Activated naive CD4-positive, alpha-beta T cell (primary cell): ENCODE measurements around the gene TBX19.

ENCODE experiments used
- DNase-seq, 4 experiments: peaks; one replicate each; lab custom pipeline; 2025; lab: John Stamatoyannopoulos, UW

TBX19 gene

GRCh38 chr1:168280296-168280927 lies at the start of gene TBX19:
Gene TBX19, plus strand, starts transcription at chr1:168280877. Its CDS starts 214 bp downstream, at chr1:168281091.
- DNase-seq: no peak

DNA sequence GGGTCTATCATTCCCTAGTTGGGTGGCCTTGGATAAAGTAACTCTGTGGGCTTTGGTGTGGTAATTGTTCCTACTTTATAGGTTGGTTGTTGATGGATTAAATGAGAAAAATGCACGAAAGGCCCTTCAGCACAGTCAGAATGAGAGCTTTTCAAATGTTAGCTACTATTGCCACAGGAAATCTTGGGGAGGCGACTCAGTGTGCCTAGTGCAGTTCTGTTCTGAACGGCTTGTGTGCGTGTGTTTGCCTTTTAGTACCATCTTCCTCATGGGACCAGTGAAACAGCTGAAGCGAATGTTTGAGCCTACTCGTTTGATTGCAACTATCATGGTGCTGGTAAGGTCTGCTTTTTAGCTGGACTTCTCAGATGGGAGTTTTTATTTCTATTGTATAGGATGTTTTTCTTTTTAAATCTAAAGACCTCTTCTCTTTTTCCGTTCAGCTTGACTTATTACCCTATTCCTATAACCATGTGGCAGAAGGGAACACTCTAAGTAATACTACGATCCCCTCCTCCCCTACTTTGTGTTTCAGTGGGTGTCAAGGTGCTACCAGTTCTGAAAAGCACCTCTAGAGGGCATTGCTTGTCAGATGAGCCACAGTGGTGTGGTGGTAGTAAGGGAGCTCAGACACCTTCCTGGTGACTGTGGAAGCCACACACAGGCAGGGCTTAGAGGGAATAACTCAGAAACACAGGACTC lies 45.7 kb upstream of the TBX19 start:
- no peak for DNase-seq

- DNase-seq: no peak
These were observed 45.2 kb upstream of the TBX19 start for GRCh38 chr1:168235548-168235885.

GRCh38 chr1:168235937-168236336 lies 44.7 kb upstream of the TBX19 start:
- DNase-seq: no peak

- no peak for DNase-seq
These were observed 43.7 kb upstream of the TBX19 start for GRCh38 chr1:168236836-168237611.

DNA sequence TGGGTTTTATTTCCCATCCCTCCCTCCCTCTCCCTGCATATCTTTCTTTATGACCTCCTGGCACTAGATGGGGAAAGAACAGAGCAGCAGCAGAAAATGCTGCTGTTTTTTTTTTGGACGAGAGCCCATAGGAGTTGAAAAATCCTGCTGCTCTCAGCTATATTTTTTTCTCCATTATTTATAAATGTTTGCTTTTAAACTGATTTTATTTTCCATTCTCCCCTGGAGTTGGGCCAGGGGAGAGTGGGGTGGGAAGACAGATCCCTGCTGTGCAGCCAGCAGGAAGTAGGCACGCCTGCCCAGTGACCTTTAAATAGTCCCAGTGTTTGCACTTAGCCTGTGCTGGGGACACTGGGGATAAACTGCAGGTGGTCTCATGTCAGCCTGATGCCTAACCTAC lies 37.5 kb upstream of the TBX19 start:
- DNase-seq: no peak

DNA sequence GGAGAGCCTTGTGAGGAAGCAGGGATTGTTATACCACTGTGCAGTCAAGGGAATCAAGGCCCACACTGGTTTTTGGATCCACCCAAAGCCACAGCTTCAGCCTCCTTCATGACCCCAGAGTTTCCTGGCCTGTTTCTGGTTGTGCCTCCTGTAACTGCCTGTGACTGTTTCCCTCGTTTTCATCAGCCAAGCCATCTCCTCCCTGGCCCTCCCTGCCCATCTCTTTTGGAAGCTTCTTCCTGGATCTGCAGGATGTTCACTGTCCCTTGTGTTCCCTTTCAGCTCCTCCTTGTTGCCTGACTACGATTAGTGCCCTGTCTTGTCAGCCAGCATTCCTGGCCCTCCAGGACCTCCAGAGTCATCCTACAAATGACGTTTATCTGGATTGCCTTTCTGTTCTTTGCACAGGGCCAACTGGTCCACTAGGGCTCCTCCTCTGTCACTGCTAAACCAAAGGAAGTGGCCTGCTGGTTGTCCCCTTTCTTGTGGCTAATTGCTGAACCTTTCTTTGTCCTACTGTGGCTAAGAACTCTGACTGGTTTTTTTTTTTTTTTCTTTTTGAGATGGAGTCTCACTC lies 37.0 kb upstream of the TBX19 start:
- no peak for DNase-seq

- DNase-seq: no peak
These were observed 35.6 kb upstream of the TBX19 start for GRCh38 chr1:168245042-168245441.

DNA sequence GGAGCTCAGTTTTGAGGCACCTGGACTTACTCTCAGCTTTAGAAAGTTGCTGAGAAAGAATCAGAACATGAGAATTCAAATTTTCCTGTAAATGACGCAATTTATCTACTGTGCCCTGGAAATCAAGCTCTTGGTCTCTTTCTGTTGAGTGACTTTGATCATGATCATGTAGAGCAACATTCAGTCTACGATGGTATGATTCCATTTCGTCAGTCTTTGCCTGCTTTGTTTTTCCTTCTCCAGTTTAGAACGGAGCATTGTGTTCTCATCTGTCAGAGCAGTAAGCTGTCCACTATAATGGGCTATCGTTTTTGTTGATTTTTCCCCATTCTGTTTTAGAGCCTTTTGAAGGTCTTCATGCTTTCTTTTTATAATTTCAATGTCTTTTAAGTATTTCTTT lies 34.2 kb upstream of the TBX19 start:
- DNase-seq: no peak

DNA sequence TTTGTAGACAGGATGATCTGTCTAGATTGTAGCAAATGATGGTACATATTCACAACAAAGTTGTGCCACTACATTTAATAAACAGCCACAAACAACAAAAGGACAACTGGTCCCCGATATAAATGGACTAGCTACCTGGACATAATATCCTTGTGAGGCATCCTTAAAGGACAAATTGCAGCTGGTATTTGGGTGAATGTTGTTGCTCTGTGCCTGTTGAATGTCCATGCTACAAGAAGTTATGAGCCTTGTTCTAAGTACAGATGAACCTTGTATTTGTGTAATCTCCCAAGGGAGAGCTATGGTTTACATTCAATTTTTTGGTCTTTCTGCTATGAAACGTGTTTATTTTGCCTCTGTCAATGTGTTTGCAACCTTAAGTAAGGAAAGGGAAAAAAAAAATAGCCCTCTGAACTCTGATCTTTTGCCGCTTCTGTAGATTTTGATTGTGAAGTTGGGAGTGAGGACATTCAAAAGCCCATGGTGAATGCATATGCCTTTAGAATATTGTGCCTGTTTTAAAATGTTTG lies 28.4 kb upstream of the TBX19 start:
- DNase-seq: no peak

GRCh38 chr1:168256164-168256563 lies 24.5 kb upstream of the TBX19 start:
- DNase-seq: no peak

GRCh38 chr1:168257397-168257796 lies 23.3 kb upstream of the TBX19 start:
- DNase-seq: no peak

DNA sequence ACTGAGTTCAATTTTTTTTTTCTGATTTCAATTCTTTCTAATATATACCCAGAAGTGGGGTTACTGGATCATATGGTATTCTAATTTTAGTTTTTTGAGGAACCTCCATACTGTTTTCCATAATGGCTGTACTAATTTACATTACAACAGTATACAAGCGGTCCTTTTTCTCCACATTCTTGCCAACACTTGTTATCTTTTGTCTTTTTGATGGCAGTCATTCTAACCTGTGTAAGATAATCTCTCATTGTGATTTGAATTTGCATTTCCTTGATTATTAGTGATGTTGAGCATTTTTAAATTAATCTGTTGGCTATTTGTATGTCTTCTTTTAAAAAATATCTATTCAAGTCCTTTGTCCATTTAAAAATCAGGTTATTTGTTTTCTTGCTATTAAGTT lies 21.1 kb upstream of the TBX19 start:
- DNase-seq: no peak

GRCh38 chr1:168260393-168260792 lies 20.3 kb upstream of the TBX19 start:
- no peak for DNase-seq

- DNase-seq: no peak
These were observed 19.3 kb upstream of the TBX19 start for GRCh38 chr1:168261390-168261789.

DNA sequence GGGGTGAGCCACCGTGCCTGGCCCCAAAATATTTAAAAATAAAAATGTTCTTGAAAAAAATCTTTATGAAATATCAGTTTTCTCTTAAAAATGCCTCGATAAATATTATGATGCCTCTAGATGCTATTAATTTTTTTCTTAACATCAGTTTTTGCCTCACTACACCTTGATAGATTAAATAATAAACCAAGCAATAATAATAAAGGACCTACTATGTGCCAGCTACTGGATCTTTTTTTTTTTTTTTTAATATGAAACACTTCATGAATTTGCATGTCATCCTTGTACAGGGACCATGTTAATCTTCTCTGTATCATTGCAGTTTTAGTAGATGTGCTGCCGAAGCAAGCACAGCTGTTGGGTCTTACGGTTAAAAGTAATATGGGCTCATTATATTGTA lies 17.5 kb upstream of the TBX19 start:
- DNase-seq: no peak

DNA sequence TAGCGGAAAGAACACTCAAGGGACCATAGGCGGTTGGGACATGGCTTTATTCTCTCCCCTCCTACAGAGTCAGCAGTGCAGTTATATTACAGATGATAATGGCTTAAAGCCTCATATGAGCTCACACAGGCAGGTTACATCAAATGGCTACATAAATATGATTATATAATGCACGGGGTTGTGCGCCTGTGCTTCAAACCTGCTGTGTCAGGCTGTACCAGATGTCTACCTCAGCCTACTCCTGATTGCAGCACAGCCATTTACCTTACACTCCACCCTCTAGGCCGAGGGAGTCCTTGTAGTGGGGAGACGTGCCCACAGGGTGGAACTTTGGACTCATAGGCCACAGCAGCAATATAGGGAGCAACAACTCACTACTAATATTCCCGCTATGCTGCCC lies 16.4 kb upstream of the TBX19 start:
- DNase-seq: no peak

DNA sequence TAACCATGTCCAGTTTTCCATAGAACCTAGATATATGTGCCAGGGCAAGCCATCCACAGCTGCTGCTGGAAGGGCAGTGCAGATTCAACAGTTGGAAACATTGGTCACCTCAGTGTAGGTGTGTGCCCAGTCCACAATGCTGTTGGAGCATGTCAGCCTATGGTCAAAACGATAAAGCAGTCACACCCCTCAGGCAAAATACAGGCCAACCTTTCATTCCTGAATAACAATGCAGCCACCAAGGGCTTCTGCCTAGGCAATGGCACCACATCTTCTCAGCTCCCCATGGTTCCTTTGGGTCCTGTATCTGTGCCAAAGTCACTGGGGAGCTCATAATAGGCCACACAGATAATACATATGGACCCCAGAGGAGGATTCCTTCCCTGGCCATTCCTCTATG lies 15.1 kb upstream of the TBX19 start:
- no peak for DNase-seq

DNA sequence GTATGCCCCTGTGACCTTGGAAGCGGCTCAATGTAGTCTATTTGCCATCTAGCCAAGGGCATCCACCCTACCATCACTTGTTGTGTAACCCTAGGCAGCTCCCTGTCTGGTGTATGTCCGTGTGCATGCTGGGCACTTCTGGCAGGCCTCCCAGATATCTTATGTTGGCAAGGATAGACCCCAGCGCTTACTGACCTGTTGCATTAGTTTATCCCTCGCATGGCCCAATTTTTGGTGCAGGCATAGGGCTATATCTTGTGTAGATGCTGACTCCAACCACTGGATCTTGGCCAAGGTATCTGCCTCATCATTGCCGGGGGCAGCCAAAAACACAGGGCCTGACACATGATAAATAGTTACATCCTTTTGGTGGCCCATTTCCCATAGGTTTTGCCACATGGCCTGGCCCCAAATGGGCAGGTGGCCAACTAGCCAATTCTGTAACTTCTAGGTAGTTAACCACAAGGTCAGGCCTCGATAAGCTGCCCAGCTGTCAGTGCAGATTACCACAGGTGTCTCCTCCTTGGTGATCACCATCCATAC lies 14.0 kb upstream of the TBX19 start:
- DNase-seq: no peak

DNA sequence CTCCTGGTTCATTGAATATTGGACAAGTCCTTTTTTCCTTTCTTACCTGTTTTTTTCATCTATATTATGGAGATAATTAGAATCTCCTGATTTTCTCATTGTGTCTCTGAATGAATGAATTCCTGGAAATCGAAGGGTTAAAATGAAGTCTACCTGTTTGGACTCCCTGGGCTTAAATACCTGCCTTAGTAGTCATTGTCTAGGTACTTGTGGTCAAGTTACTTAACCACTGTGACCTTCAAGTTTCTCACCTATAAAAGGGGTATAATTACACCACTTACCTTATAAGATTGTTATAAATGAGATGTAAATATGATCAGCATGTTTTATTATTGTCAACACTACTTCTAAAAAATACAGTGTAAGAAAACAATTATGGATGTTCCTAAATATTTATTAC lies 9.0 kb upstream of the TBX19 start:
- DNase-seq: no peak

DNA sequence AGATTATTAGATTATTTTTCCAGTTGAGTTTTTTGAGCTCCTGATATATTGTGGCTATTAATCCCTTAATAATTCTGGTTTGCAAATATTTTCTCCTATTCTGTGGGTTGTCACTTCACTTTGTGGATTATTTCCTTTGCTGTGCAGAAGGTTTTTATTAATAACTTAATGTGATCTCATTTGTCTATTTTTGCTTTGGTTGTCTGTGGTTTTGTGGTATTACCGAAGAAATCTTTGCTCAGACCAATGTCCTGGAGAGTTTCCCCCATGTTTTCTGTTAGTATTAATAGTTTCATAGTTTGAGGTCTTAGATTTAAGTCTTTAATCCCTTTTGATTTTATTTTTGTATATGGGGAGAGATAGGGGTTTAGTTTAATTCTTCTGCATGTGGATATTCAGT lies 7.1 kb upstream of the TBX19 start:
- DNase-seq: no peak

DNA sequence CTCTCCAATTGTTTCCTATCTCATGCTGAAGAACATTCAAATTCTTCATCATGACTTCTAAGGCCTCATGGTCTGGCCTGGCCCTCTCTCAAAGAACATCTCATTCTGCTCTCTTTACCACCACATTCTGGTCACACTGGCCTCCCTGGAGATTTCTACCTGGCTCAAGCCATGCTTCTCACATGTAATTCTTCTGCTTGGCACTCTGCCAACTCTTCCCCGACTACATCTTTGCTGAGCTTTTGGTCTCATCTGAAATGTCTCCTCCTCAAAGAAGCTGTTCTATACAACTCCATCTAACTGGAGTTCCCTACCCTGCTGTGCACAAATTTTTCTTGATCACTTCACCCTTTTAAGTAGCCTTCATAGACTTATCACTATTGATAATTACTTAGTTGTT lies 1.4 kb upstream of the TBX19 start:
- no peak for DNase-seq
